Measurements from ENCODE around the gene CDC42BPG. TPM values are rescaled to one million over a fixed set of nuclear protein-coding genes. Genes with fewer than 3 reads are reported as not detected.
"Not testable (repeated sequence)": the region's sequence is repeated elsewhere in the genome, so short reads cannot be mapped to it uniquely, and the experiment has no call there.

The CDC42BPG gene
- polyA plus RNA-seq, 1 experiment = 0.02 TPM

GRCh38 chr11:64846998-64847666 lies 2.7 kb upstream of the CDC42BPG start:
- Histone ChIP-seq H3K9me3 (ENCODE audit: control insufficient read depth, insufficient read depth, low read length) (no peaks in the 10 kb centered on the region), H3K27me3 (ENCODE audit: control insufficient read depth, insufficient read depth, low read length) (no peaks in the 10 kb centered on the region), H3K4me3 (ENCODE audit: low read depth, low read length) (no peak overlapping the region), H3K27ac (ENCODE audit: low read depth, low read length) (peak overlapping the region; percentile 21)
- TF ChIP-seq CTCF (IDR thresholded peaks at IDR 0.05; ENCODE audit: low read depth, low read length) = peak; percentile 96
- ChIA-PET CTCF (interaction anchor here (0.6 to 8.3 kb wide), 16 partner anchors 9 to 243 kb away, joined by 3 to 86 read pairs (median 5); partner anchors contain the start of gene BATF2), POLR2A (interaction anchor here (0.7 to 1.5 kb wide), 4 partner anchors 22 to 167 kb away, joined by 3 to 4 read pairs (median 3); partner anchors contain the start of gene ARL2)
- DNase-seq (ENCODE audit: low read depth, low spot score) = peak; percentile 63

GRCh38 chr11:64845776-64846129 lies 1.3 kb upstream of the CDC42BPG start:
- H3K27me3 ChIP-seq (ENCODE audit: control insufficient read depth, insufficient read depth, low read length); H3K27ac ChIP-seq (ENCODE audit: low read depth, low read length); H3K9me3 ChIP-seq (ENCODE audit: control insufficient read depth, insufficient read depth, low read length); DNase-seq (ENCODE audit: low read depth, low spot score); H3K4me3 ChIP-seq (ENCODE audit: low read depth, low read length): not testable (repeated sequence)
- ChIA-PET POLR2A (interaction anchor here (0.7 to 1.4 kb wide), 3 partner anchors 31 to 42 kb away, joined by 3 to 8 read pairs (median 3); no protein-coding TSS in a partner anchor), CTCF (interaction anchor here (0.5 to 8.3 kb wide), 13 partner anchors 11 to 407 kb away, joined by 3 to 86 read pairs (median 4); partner anchors contain the start of genes ARL2 and BATF2)

- Histone ChIP-seq H3K27me3 (ENCODE audit: control insufficient read depth, insufficient read depth, low read length) (no peaks in the 10 kb centered on the region), H3K4me3 (ENCODE audit: low read depth, low read length) (no peak overlapping the region), H3K9me3 (ENCODE audit: control insufficient read depth, insufficient read depth, low read length) (no peaks in the 10 kb centered on the region), H3K27ac (ENCODE audit: low read depth, low read length) (no peak overlapping the region)
- ChIA-PET POLR2A (interaction anchor here (0.6 to 1.4 kb wide), 4 partner anchors 32 to 45 kb away, joined by 3 to 8 read pairs (median 3); no protein-coding TSS in a partner anchor), CTCF (interaction anchor here (0.5 to 8.3 kb wide), 12 partner anchors 23 to 407 kb away, joined by 3 to 86 read pairs (median 4); partner anchors contain the start of genes ARL2 and BATF2)
- no peak for DNase-seq (ENCODE audit: low read depth, low spot score)
- no peak for TF ChIP-seq CTCF (IDR thresholded peaks at IDR 0.05; ENCODE audit: low read depth, low read length)
These were observed 799 bp upstream of the CDC42BPG start for GRCh38 chr11:64845129-64845775.

DNA sequence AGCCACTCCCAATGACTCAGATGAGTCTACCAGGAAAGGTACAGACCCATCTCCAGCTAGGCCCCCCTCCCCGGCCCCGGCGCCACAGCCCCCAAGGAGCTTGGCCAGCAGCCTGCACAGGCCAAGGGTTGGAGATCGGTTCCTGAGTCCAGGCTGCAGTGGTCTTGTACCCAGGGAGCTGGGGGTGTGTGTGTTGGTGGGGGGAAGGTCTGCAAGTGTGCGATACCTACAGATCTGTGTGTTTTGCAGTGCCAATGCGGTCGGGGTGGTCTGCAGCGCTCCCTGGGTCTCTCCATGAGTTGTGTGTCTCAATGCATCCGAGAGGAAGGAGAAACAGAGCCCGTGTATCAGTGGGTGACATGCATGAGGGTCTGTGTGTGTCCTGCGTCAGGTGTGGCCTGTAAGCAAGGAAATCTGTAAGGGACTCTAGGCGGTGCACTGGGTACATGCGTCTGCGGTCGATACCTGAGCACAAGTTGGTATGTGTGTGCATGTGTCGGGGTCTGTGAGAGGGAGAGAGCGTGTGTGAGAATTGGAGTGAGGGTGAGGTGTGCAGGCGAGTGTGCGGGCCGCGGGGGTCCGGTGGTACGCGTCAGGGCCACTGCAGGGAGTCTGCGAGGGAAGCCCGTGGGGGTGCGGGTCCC lies 645 bp downstream of the CDC42BPG start:
- no peak overlapping the region for H3K27ac ChIP-seq (ENCODE audit: low read depth, low read length)
- H3K4me3 ChIP-seq (ENCODE audit: low read depth, low read length) = no peak overlapping the region
- H3K27me3 ChIP-seq (ENCODE audit: control insufficient read depth, insufficient read depth, low read length) = no peaks in the 10 kb centered on the region
- ChIA-PET CTCF (interaction anchor here (0.6 to 8.3 kb wide), 15 partner anchors 11 to 509 kb away, joined by 3 to 86 read pairs (median 4); partner anchors contain the start of genes BATF2, EHD1 and PPP2R5B), POLR2A (interaction anchor here (0.6 to 1.1 kb wide), 4 partner anchors 20 to 272 kb away, joined by 3 to 6 read pairs (median 4); no protein-coding TSS in a partner anchor)
- no peaks in the 10 kb centered on the region for H3K9me3 ChIP-seq (ENCODE audit: control insufficient read depth, insufficient read depth, low read length)
- no peak for TF ChIP-seq CTCF (IDR thresholded peaks at IDR 0.05; ENCODE audit: low read depth, low read length)
- no peak for DNase-seq (ENCODE audit: low read depth, low spot score)

Measured in AG04450 (cell line).